ENCODE data around the gene LCMT1. TPM values are rescaled to one million over a fixed set of nuclear protein-coding genes. Genes with fewer than 3 reads are reported as not detected.

The LCMT1 gene
- total and polyA plus RNA-seq, 2 of the 13 experiments (the other 11 are each of a cell fraction or from before 2014, with no cell fraction given) = 41.2 to 48.7 TPM

DNA sequence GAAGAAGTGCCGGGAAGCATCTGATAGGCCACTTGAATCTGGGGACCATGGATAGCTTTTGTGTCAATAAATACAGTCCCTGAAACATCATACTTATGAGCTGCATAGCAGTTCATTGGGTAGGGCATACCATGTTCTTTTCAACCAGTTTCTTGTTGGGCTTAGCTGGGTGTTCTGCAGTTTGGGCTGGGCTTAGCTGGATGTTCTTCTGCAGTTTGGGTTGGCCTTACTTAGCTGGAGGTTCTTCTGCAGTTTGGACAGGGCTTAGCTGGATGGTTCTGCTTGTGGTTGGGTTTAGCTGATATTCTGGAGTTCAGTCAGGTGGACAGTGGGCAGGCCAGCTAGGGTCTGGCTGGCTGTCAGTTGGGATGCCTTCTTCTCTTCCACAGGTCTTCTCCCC, 52.1 kb downstream of the LCMT1 start (continued):
- TF ChIP-seq, protein P1, sequence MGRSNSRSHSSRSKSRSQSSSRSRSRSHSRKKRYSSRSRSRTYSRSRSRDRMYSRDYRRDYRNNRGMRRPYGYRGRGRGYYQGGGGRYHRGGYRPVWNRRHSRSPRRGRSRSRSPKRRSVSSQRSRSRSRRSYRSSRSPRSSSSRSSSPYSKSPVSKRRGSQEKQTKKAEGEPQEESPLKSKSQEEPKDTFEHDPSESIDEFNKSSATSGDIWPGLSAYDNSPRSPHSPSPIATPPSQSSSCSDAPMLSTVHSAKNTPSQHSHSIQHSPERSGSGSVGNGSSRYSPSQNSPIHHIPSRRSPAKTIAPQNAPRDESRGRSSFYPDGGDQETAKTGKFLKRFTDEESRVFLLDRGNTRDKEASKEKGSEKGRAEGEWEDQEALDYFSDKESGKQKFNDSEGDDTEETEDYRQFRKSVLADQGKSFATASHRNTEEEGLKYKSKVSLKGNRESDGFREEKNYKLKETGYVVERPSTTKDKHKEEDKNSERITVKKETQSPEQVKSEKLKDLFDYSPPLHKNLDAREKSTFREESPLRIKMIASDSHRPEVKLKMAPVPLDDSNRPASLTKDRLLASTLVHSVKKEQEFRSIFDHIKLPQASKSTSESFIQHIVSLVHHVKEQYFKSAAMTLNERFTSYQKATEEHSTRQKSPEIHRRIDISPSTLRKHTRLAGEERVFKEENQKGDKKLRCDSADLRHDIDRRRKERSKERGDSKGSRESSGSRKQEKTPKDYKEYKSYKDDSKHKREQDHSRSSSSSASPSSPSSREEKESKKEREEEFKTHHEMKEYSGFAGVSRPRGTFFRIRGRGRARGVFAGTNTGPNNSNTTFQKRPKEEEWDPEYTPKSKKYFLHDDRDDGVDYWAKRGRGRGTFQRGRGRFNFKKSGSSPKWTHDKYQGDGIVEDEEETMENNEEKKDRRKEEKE (IDR thresholded peaks at IDR 0.05) = no peak

DNA sequence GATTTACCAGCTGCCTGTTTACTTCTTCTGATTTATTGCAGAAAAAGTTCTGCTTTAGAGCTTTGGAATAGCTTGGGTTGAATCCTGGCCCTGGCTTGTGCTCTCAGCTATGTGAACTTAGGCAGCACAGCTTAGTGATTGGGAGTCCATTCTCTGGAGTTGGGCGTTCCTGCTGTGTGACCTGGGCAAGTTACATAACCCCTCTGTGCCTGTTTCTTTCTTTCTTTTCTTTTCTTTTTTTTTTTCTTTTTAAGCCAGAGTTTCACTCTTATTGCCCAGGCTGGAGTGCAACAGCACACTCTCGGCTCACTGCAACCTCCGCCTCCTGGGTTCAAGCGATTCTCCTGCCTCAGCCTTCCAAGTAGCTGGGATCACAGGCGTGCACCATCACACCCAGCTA, 53.7 kb downstream of the LCMT1 start:
- no peak overlapping the region for H3K4me2 ChIP-seq (ENCODE audit: low read depth, low read length)
- TF ChIP-seq, protein P2, sequence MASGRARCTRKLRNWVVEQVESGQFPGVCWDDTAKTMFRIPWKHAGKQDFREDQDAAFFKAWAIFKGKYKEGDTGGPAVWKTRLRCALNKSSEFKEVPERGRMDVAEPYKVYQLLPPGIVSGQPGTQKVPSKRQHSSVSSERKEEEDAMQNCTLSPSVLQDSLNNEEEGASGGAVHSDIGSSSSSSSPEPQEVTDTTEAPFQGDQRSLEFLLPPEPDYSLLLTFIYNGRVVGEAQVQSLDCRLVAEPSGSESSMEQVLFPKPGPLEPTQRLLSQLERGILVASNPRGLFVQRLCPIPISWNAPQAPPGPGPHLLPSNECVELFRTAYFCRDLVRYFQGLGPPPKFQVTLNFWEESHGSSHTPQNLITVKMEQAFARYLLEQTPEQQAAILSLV (CRISPR knock-in tag; IDR thresholded peaks at IDR 0.05; ENCODE audit: borderline replicate concordance) = no peak
- TF ChIP-seq ZNF768 (CRISPR knock-in tag; IDR thresholded peaks at IDR 0.05) = peak; percentile 53; the same call in 1 of the 2 replicates
- WGBS (ENCODE audit: low lambda C conversion rate) = 80% methylated on average over 5 of the region's 5 CpGs
- H3K9ac ChIP-seq (ENCODE audit: insufficient read depth, low read depth, low read length) = no peak overlapping the region
- no peaks in the 10 kb centered on the region for H3K79me2 ChIP-seq (ENCODE audit: insufficient read depth, low read length)
- H3K4me1 ChIP-seq (ENCODE audit: insufficient read depth, low read length) = no peaks in the 10 kb centered on the region
- no peak overlapping the region for H3K4me3 ChIP-seq (replicated peaks in 1 of 3; ENCODE audit: insufficient read depth in 1 of 3, low read depth in 2 of 3, low read length in 3 of 3)
- intact Hi-C loops (cut with micrococcal nuclease; ENCODE audit: unreplicated experiment) (no loop called here), in situ Hi-C loops (cut with HindIII; ENCODE audit: extremely low pct_ligation_motif_present, low pct_unique_long_range_greater_than_20kb) (no loop called here)
- BruUV-seq (replicated peaks) = no TSS peak
- H4K20me1 ChIP-seq (ENCODE audit: insufficient read depth, low read length) = no peaks in the 10 kb centered on the region
- POLR2A ChIA-PET = no interaction called here
- DNase-seq (ENCODE audit: low spot score) = no peak
- no peak overlapping the region for H2AFZ ChIP-seq (ENCODE audit: low read length)
- no peak overlapping the region for H3K27ac ChIP-seq (ENCODE audit: extremely low read length, insufficient read depth, low read length)
- no peak for ATAC-seq
- H3K9me3 ChIP-seq (ENCODE audit: low read length) = no peaks in the 10 kb centered on the region
- no peaks in the 10 kb centered on the region for H3K27me3 ChIP-seq (ENCODE audit: control insufficient read depth in 1 of 2, insufficient read depth in 2 of 2, low read length in 2 of 2)
- peaks cover 13 to 60% of the 10 kb centered on the region in 2 experiments for H3K36me3 ChIP-seq (replicated peaks in 1 of 2; ENCODE audit: control insufficient read depth in 1 of 2, insufficient read depth in 2 of 2, low read length in 2 of 2)
- no peak for FAIRE-seq
- CTCF ChIA-PET (ENCODE audit: low intra/inter-chr PET ratio, low total read pairs) = no interaction called here
